NT2/D1 (cell line): ENCODE measurements around the gene TLCD4.
"Not testable (repeated sequence)": the region's sequence is repeated elsewhere in the genome, so short reads cannot be mapped to it uniquely, and the experiment has no call there.

Experiments
- DNase-seq: peaks from one replicate; pipeline ENCODE4 v3.0.0-alpha.2; 2011; ENCODE audit warnings: low read depth, low spot score
- H3K27me3 ChIP-seq: 2 replicates; pipeline ENCODE4 v1.6.0; 2011; ENCODE audit warnings: mild to moderate bottlenecking; ENCODE audit not compliant: insufficient read length, insufficient read depth
- H3K36me3 ChIP-seq: 2 replicates; pipeline ENCODE4 v1.6.1; 2011; ENCODE audit warnings: mild to moderate bottlenecking, low read length, mixed read lengths; ENCODE audit not compliant: insufficient read depth, insufficient read length
- H3K4me1 ChIP-seq: 2 replicates; pipeline ENCODE4 v1.5.1; 2011; ENCODE audit not compliant: insufficient read depth, insufficient read length
- H3K4me3 ChIP-seq: 2 replicates; pipeline ENCODE4 v1.5.1; 2011; ENCODE audit warnings: low read depth; ENCODE audit not compliant: insufficient read length
- H3K9ac ChIP-seq: 2 replicates; pipeline ENCODE4 v1.6.0; 2011; ENCODE audit warnings: low read depth; ENCODE audit not compliant: insufficient read length
- H3K9me3 ChIP-seq: 2 replicates; pipeline ENCODE4 v1.5.1; 2011; ENCODE audit warnings: mild to moderate bottlenecking, low read length; ENCODE audit not compliant: insufficient read depth
- SUZ12 ChIP-seq: IDR thresholded peaks from 2 replicates; pipeline ENCODE4 v1.6.1; 2011; ENCODE audit not compliant: insufficient read length, insufficient read depth; ENCODE audit errors: extremely low read depth
- YY1 ChIP-seq: IDR thresholded peaks from 2 replicates; pipeline ENCODE4 v1.6.1; 2011; ENCODE audit not compliant: insufficient read length, insufficient read depth
- ZNF274 ChIP-seq: IDR thresholded peaks from 2 replicates; pipeline ENCODE4 v1.6.1; 2011; ENCODE audit warnings: mild to moderate bottlenecking, low read depth, low read length

Gene TLCD4

DNA sequence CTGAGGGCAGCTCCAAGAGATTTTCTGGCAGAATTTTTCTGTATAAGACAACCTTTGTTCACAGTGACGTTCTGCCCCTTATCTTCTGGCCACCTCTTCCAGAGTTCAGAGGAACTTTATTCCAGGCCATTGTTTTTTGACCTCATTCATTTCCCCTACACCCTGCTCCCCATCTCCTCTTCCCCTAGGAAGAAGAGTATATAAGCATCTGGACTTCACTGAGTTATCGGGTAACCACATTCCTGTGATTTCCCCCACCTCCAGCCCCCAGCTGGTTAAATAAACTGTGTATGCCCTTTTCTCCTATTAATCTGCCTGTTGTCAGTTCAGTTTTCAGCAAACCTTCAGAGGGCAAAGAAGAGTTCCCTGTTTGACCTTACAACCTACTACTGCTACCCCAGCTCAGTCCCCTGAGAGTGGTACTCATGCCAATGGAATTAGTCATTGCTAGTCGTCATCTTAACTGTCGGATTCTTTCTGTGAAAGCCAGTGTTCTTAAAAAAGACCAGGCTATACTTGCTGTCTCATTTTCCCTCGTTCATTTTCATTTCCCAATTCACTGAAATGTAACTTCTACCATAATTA, 30.1 kb upstream of the TLCD4 start:
- Histone ChIP-seq H3K27me3 (no peaks in the 10 kb centered on the region), H3K9me3 (peaks cover 13% of the 10 kb centered on the region), H3K9ac (no peak overlapping the region), H3K4me3 (no peak overlapping the region), H3K36me3 (no peaks in the 10 kb centered on the region), H3K4me1 (no peaks in the 10 kb centered on the region)
- TF ChIP-seq YY1, result no peak
- TF ChIP-seq ZNF274, result no peak
- TF ChIP-seq SUZ12, result no peak
- DNase-seq, result peak; percentile 59

DNA sequence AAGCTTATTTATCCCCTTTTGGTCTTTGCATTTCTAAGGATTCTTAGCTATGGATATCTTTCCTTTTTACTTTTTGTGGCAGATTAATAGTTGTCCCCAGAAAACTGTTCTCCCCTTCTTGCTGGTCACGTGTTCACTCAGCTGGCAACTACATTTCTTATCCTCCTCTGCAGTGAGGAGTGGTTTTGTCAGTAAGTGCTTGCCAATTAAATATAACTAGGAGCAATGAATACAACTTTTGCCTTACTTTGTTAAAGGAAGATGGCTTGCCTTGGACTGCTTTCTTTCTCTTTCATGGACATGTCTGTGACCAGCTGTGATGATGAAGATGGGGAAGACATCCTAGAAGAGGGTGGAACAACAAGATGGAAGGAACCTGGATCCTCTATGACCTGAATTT, 28.9 kb upstream of the TLCD4 start:
- H3K4me3 ChIP-seq, result no peak overlapping the region
- peaks cover 13% of the 10 kb centered on the region for H3K9me3 ChIP-seq
- TF ChIP-seq ZNF274 (no peak), SUZ12 (no peak), YY1 (no peak)
- no peak overlapping the region for H3K9ac ChIP-seq
- no peaks in the 10 kb centered on the region for H3K27me3 ChIP-seq
- H3K36me3 ChIP-seq, result no peaks in the 10 kb centered on the region
- no peak for DNase-seq
- no peaks in the 10 kb centered on the region for H3K4me1 ChIP-seq

DNA sequence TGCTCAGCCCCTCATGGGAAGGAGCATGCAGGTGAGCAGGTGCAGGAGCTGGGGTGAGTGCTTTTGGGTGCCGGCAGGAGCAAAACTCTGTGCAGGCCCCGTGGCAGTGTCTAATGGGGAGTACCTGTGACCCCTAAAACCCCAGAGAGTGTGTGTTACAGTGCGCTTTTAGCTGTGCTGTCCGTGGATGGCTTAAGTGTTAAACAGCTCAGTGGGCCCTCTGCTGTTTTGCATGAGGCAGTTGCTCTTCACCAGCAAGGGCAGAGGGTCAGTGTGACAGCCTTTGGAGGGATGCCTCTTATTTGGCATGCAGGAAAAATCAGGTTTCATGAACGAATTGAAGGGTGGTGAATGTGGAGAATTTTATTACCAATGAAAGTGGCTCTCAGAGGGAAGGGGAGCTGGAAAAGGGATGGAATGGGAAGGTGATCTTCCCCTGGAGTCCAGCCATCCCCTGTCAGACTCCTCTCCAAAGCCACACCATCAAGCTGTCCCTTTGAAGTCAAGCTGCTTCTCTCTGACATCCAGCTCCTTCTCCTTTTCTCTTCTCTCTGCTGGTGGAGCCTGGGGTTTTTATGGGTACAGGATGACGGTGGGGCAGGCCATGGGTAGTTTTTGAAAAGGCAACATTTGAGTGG, 27.4 kb upstream of the TLCD4 start:
- H3K36me3 ChIP-seq, result no peaks in the 10 kb centered on the region
- no peaks in the 10 kb centered on the region for H3K27me3 ChIP-seq
- TF ChIP-seq ZNF274 (no peak), SUZ12 (no peak), YY1 (no peak)
- no peak overlapping the region for H3K4me3 ChIP-seq
- DNase-seq, result no peak
- H3K9me3 ChIP-seq, result peaks cover 13% of the 10 kb centered on the region
- H3K4me1 ChIP-seq, result no peaks in the 10 kb centered on the region
- no peak overlapping the region for H3K9ac ChIP-seq

- not testable (repeated sequence) for H3K36me3 ChIP-seq, H3K9ac ChIP-seq, H3K4me1 ChIP-seq, H3K4me3 ChIP-seq, H3K27me3 ChIP-seq, DNase-seq
- peaks cover 13% of the 10 kb centered on the region for H3K9me3 ChIP-seq
These were observed 25.9 kb upstream of the TLCD4 start for GRCh38 chr1:95091290-95091689.

DNA sequence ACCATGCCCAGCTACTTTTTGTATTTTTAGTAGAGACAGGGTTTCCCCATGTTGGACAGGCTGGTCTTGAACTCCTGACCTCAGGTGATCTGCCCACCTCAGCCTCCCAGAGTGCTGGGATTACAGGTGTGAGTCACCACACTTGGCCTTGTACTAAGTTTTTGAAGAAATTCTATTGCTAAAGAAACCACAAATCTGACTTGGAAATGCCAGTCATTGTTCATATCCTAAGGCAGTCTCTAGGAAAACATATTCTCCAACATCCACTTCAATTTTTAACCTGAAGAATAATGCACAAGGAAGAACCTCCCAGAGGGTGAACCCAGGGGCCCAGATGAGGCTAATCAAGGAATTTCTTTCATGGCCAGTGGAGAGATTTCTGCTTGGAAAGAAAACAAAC, 24.3 kb upstream of the TLCD4 start:
- H3K4me3 ChIP-seq, H3K27me3 ChIP-seq, DNase-seq, H3K4me1 ChIP-seq, H3K36me3 ChIP-seq, H3K9ac ChIP-seq: not testable (repeated sequence)
- H3K9me3 ChIP-seq, result peaks cover 13% of the 10 kb centered on the region

- peaks cover 13% of the 10 kb centered on the region for H3K9me3 ChIP-seq
- TF ChIP-seq ZNF274 (no peak), SUZ12 (no peak), YY1 (no peak)
- no peak overlapping the region for H3K9ac ChIP-seq
- no peaks in the 10 kb centered on the region for H3K4me1 ChIP-seq
- no peak overlapping the region for H3K4me3 ChIP-seq
- DNase-seq, result no peak
- H3K36me3 ChIP-seq, result no peaks in the 10 kb centered on the region
- H3K27me3 ChIP-seq, result no peaks in the 10 kb centered on the region
These were observed 23.9 kb upstream of the TLCD4 start for GRCh38 chr1:95093296-95093695.

DNA sequence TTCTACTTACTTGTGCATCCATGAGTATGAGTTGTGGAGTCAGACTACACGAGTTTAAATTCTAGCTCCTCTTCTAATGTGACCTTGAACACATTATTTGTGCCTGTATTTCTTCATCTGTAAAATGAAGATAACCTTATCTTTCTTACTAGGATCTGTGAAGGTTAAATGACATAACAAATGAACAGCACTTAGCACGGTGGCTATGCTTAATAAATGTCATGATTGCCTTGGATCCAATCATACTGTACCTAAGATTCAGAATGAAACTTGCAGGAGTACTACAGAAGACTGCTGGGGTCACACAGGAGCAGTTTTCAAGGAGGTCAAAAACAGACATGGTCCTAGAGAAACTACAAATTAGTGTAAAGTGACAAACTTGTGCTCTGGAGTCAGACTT, 22.2 kb upstream of the TLCD4 start:
- DNase-seq, result no peak
- no peaks in the 10 kb centered on the region for H3K4me1 ChIP-seq
- no peak overlapping the region for H3K4me3 ChIP-seq
- H3K9ac ChIP-seq, result no peak overlapping the region
- no peak for TF ChIP-seq ZNF274
- no peak for TF ChIP-seq SUZ12
- TF ChIP-seq YY1, result no peak
- H3K9me3 ChIP-seq, result peaks cover 7% of the 10 kb centered on the region
- no peaks in the 10 kb centered on the region for H3K36me3 ChIP-seq
- H3K27me3 ChIP-seq, result no peaks in the 10 kb centered on the region

- Histone ChIP-seq H3K4me1 (no peaks in the 10 kb centered on the region), H3K9ac (no peak overlapping the region), H3K9me3 (no peaks in the 10 kb centered on the region; the same call in 1 of the 2 replicates), H3K27me3 (no peaks in the 10 kb centered on the region), H3K4me3 (no peak overlapping the region), H3K36me3 (no peaks in the 10 kb centered on the region)
- TF ChIP-seq SUZ12 (no peak), YY1 (no peak), ZNF274 (no peak)
- no peak for DNase-seq
These were observed 21.3 kb upstream of the TLCD4 start for GRCh38 chr1:95095833-95096217.
